ENCODE data around the gene NCK2. TPM values are rescaled to one million over a fixed set of nuclear protein-coding genes. Genes with fewer than 3 reads are reported as not detected.

NCK2 gene
- polyA plus RNA-seq, 2 of the 4 experiments (the other 2 are of a cell fraction): 17.1 to 17.8 TPM

DNA sequence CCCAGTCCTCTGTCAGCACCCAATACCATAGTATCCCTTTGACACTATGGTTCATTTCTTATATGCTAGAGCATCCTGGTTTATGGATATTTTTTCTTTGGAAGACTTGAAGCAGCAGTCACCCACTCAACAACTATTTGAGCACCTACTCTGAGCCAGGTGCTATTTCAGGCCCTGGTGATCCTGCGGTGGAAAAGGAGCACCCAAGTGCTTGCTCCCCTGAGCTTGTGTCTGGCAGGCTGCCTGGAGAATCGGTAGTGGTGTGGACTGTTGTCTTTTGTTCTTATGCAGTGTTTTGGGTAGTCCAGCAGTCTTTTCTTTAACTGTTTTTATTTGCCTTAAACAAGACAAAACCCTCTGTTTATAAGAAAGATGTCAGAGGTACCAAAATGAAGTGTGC lies 28.9 kb downstream of the NCK2 start (continued):
- TF ChIP-seq, protein P1, sequence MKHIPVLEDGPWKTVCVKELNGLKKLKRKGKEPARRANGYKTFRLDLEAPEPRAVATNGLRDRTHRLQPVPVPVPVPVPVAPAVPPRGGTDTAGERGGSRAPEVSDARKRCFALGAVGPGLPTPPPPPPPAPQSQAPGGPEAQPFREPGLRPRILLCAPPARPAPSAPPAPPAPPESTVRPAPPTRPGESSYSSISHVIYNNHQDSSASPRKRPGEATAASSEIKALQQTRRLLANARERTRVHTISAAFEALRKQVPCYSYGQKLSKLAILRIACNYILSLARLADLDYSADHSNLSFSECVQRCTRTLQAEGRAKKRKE (CRISPR knock-in tag; IDR thresholded peaks at IDR 0.05; ENCODE audit: low read depth): no peak

DNA sequence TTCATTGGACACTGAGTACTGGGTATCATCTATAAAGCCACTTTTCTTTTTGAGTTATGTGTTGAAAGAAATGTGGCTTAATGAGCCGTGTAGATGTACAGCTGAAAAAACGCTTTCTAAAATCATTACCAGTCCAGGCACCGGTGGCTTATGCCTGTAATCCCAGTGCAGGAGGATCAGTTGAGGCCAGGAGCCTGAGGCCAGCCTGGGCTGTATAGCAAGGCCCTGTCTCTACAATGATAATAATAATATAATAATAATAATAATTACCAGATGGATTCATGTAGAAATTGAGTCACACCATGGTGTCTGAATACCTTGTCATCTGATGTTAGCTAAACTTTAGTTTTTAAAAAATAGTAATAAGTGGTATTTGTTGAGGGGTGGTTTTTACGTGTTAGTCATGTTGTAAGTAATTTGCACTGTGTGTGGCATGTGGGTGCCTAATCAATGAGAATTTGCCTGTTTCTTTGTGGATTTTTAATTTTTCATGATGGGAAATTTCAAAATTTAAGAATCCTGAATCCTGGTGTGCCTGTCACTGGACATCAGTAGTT lies 30.1 kb downstream of the NCK2 start:
- TF ChIP-seq RARB (CRISPR knock-in tag; IDR thresholded peaks at IDR 0.05): no peak
- no peak for TF ChIP-seq HES2 (IDR thresholded peaks at IDR 0.05)
- TF ChIP-seq RCOR1 (IDR thresholded peaks at IDR 0.05; ENCODE audit: low read depth, low read length): no peak
- no peak for TF ChIP-seq KDM1A (IDR thresholded peaks at IDR 0.05; ENCODE audit: low read depth)
- TF ChIP-seq HEYL (CRISPR knock-in tag; IDR thresholded peaks at IDR 0.05): no peak
- TF ChIP-seq TFCP2L1 (CRISPR knock-in tag; IDR thresholded peaks at IDR 0.05): no peak
- no peak for TF ChIP-seq CBX2 (IDR thresholded peaks at IDR 0.05; ENCODE audit: borderline replicate concordance, low read depth)
- TF ChIP-seq RFX5 (IDR thresholded peaks at IDR 0.05): no peak
- no peak for TF ChIP-seq HDAC2 (IDR thresholded peaks at IDR 0.05)
- no peak for TF ChIP-seq POLR2AphosphoS2 (conservative IDR thresholded peaks at IDR 0.05; ENCODE audit: low read length)
- TF ChIP-seq ZSCAN20 (CRISPR knock-in tag; IDR thresholded peaks at IDR 0.05): no peak
- H3K4me1 ChIP-seq: no peaks in the 10 kb centered on the region
- WGBS (ENCODE audit: missing lambda C conversion rate): 96% methylated on average over 4 of the region's 4 CpGs
- H3K4me3 ChIP-seq: no peak overlapping the region
- ChIA-PET CTCF (no interaction called here), POLR2A (no interaction called here)
- no peak for FAIRE-seq
- no peaks in the 10 kb centered on the region for H3K9me3 ChIP-seq
- no peak overlapping the region for H3K27ac ChIP-seq
- no peak for ATAC-seq
- no peak for DNase-seq (ENCODE audit: low read depth in 1 of 2, low spot score in 1 of 2)
- no peak overlapping the region for H3K4me2 ChIP-seq

GRCh38 chr2:105775809-105776559 lies 31.3 kb downstream of the NCK2 start:
- TF ChIP-seq RFX5 (IDR thresholded peaks at IDR 0.05): no peak
- no peak for TF ChIP-seq HOXB13 (CRISPR knock-in tag; IDR thresholded peaks at IDR 0.05; ENCODE audit: low read depth)
- TF ChIP-seq CBX8 (IDR thresholded peaks at IDR 0.05): no peak
- Histone ChIP-seq H3K9me3 (no peaks in the 10 kb centered on the region), H3K27ac (no peak overlapping the region), H3K4me1 (no peaks in the 10 kb centered on the region), H3K4me2 (no peak overlapping the region), H3K4me3 (no peak overlapping the region)
- ChIA-PET POLR2A (no interaction called here), CTCF (no interaction called here)
- DNase-seq (ENCODE audit: low read depth in 1 of 2, low spot score in 1 of 2) (no peak), ATAC-seq (no peak), FAIRE-seq (no peak)
- 94% methylated on average over 11 of the region's 11 CpGs for WGBS (ENCODE audit: missing lambda C conversion rate)

- WGBS (ENCODE audit: missing lambda C conversion rate): 91% methylated on average over 5 of the region's 5 CpGs
- FAIRE-seq (no peak), DNase-seq (ENCODE audit: low read depth in 1 of 2, low spot score in 1 of 2) (no peak), ATAC-seq (no peak)
- Histone ChIP-seq H3K27ac (no peak overlapping the region), H3K4me2 (no peak overlapping the region), H3K9me3 (no peaks in the 10 kb centered on the region), H3K4me1 (no peaks in the 10 kb centered on the region), H3K4me3 (no peak overlapping the region)
- POLR2A ChIA-PET: no interaction called here
- CTCF ChIA-PET: interaction anchor here (1.3 kb wide), 1 partner anchor 329 kb away, joined by 3 read pairs; no protein-coding TSS in a partner anchor
- TF ChIP-seq MYC (IDR thresholded peaks at IDR 0.05; ENCODE audit: borderline replicate concordance, low read length) (no peak), JUNB (IDR thresholded peaks at IDR 0.05) (no peak), REST (IDR thresholded peaks at IDR 0.05) (no peak), RFX5 (IDR thresholded peaks at IDR 0.05) (no peak), RAD21 (conservative IDR thresholded peaks at IDR 0.05 in 1 of 2, IDR thresholded peaks at IDR 0.05 in 1 of 2) (no peak), KDM1A (IDR thresholded peaks at IDR 0.05; ENCODE audit: low read depth) (no peak), FOSL2 (IDR thresholded peaks at IDR 0.05) (no peak), FOSL2 (CRISPR knock-in tag; IDR thresholded peaks at IDR 0.05) (no peak), HEYL (CRISPR knock-in tag; IDR thresholded peaks at IDR 0.05) (no peak), ELK1 (IDR thresholded peaks at IDR 0.05; ENCODE audit: low read depth, low read length) (no peak), RNF2 (IDR thresholded peaks at IDR 0.05; ENCODE audit: borderline replicate concordance, low read depth) (no peak), HDAC2 (IDR thresholded peaks at IDR 0.05) (no peak), TFCP2L1 (CRISPR knock-in tag; IDR thresholded peaks at IDR 0.05) (no peak), ZNF302 (CRISPR knock-in tag; IDR thresholded peaks at IDR 0.05) (no peak), POLR2AphosphoS2 (conservative IDR thresholded peaks at IDR 0.05; ENCODE audit: low read length) (no peak), ESRRA (IDR thresholded peaks at IDR 0.05; ENCODE audit: borderline replicate concordance, low read length) (no peak), EHF (CRISPR knock-in tag; IDR thresholded peaks at IDR 0.05) (no peak)
- TF ChIP-seq, protein P2, sequence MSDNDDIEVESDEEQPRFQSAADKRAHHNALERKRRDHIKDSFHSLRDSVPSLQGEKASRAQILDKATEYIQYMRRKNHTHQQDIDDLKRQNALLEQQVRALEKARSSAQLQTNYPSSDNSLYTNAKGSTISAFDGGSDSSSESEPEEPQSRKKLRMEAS (IDR thresholded peaks at IDR 0.05): no peak
Measured at GRCh38 chr2:105776560-105776928, 31.8 kb downstream of the NCK2 start.

Measured in A549 (cell line).